ENCODE measurements around the gene CYSLTR2. TPM values are rescaled to one million over a fixed set of nuclear protein-coding genes. Genes with fewer than 3 reads are reported as not detected.

The CYSLTR2 gene
- total RNA-seq, 1 experiment from 2014 or later: not detected

GRCh38 chr13:48631441-48631840 lies 22.3 kb upstream of the CYSLTR2 start:
- no peaks in the 10 kb centered on the region for H3K27me3 Mint-ChIP-seq (ENCODE audit: unreplicated experiment)
- no peak overlapping the region for H3K27ac Mint-ChIP-seq (ENCODE audit: unreplicated experiment)
- DNase-seq: no peak
- intact Hi-C loops (cut with micrococcal nuclease; ENCODE audit: unreplicated experiment): no loop called here
- H3K4me3 Mint-ChIP-seq (ENCODE audit: low read depth, unreplicated experiment): no peak overlapping the region
- no peaks in the 10 kb centered on the region for H3K36me3 Mint-ChIP-seq (ENCODE audit: insufficient read depth, unreplicated experiment)
- peaks cover 25% of the 10 kb centered on the region for H3K4me1 Mint-ChIP-seq (ENCODE audit: low read depth, unreplicated experiment)
- no TSS peak for BruUV-seq (replicated peaks)
- CTCF ChIA-PET: interaction anchor here (0.9 kb wide), 1 partner anchor 31 kb away, joined by 3 read pairs; no protein-coding TSS in a partner anchor
- no peak for TF ChIP-seq CTCF (IDR thresholded peaks at IDR 0.05; ENCODE audit: unreplicated experiment)
- peaks cover 4% of the 10 kb centered on the region for H3K9me3 Mint-ChIP-seq (ENCODE audit: low read depth, unreplicated experiment)

- CTCF ChIA-PET: no interaction called here
- intact Hi-C loops (cut with micrococcal nuclease; ENCODE audit: unreplicated experiment): no loop called here
- Mint-ChIP-seq H3K36me3 (ENCODE audit: insufficient read depth, unreplicated experiment) (no peaks in the 10 kb centered on the region), H3K27me3 (ENCODE audit: unreplicated experiment) (no peaks in the 10 kb centered on the region), H3K4me3 (ENCODE audit: low read depth, unreplicated experiment) (no peak overlapping the region), H3K4me1 (ENCODE audit: low read depth, unreplicated experiment) (peaks cover 10% of the 10 kb centered on the region), H3K27ac (ENCODE audit: unreplicated experiment) (no peak overlapping the region), H3K9me3 (ENCODE audit: low read depth, unreplicated experiment) (peaks cover 4% of the 10 kb centered on the region)
- BruUV-seq (replicated peaks): no TSS peak
- no peak for DNase-seq
- no peak for TF ChIP-seq CTCF (IDR thresholded peaks at IDR 0.05; ENCODE audit: unreplicated experiment)
Measured at GRCh38 chr13:48633700-48634099, 20.0 kb upstream of the CYSLTR2 start.

GRCh38 chr13:48634636-48635035 lies 19.1 kb upstream of the CYSLTR2 start:
- Mint-ChIP-seq H3K9me3 (ENCODE audit: low read depth, unreplicated experiment) (no peaks in the 10 kb centered on the region), H3K4me3 (ENCODE audit: low read depth, unreplicated experiment) (no peak overlapping the region), H3K27ac (ENCODE audit: unreplicated experiment) (no peak overlapping the region), H3K27me3 (ENCODE audit: unreplicated experiment) (no peaks in the 10 kb centered on the region), H3K36me3 (ENCODE audit: insufficient read depth, unreplicated experiment) (no peaks in the 10 kb centered on the region), H3K4me1 (ENCODE audit: low read depth, unreplicated experiment) (peaks cover 2% of the 10 kb centered on the region)
- intact Hi-C loops (cut with micrococcal nuclease; ENCODE audit: unreplicated experiment): no loop called here
- no peak for TF ChIP-seq CTCF (IDR thresholded peaks at IDR 0.05; ENCODE audit: unreplicated experiment)
- DNase-seq: no peak
- no TSS peak for BruUV-seq (replicated peaks)
- CTCF ChIA-PET: no interaction called here

- H3K27ac Mint-ChIP-seq (ENCODE audit: unreplicated experiment): no peak overlapping the region
- H3K4me3 Mint-ChIP-seq (ENCODE audit: low read depth, unreplicated experiment): no peak overlapping the region
- DNase-seq: no peak
- CTCF ChIA-PET: no interaction called here
- H3K27me3 Mint-ChIP-seq (ENCODE audit: unreplicated experiment): no peaks in the 10 kb centered on the region
- no peak for TF ChIP-seq CTCF (IDR thresholded peaks at IDR 0.05; ENCODE audit: unreplicated experiment)
- H3K36me3 Mint-ChIP-seq (ENCODE audit: insufficient read depth, unreplicated experiment): no peaks in the 10 kb centered on the region
- intact Hi-C loops (cut with micrococcal nuclease; ENCODE audit: unreplicated experiment): no loop called here
- H3K4me1 Mint-ChIP-seq (ENCODE audit: low read depth, unreplicated experiment): no peaks in the 10 kb centered on the region
- no TSS peak for BruUV-seq (replicated peaks)
- H3K9me3 Mint-ChIP-seq (ENCODE audit: low read depth, unreplicated experiment): no peaks in the 10 kb centered on the region
Measured at GRCh38 chr13:48635478-48635877, 18.3 kb upstream of the CYSLTR2 start.

All from Calu3 (cell line).